Vagina (tissue), 1 donor: ENCODE results near the gene SMC1B. TPM values are rescaled to one million over a fixed set of nuclear protein-coding genes. Genes with fewer than 3 reads are reported as not detected.

Source experiments
- total RNA-seq: library from RNA; depleted of rRNA; stranded (reverse); fragments of >200 nt; gene quantifications from one replicate; pipeline ENCODE4 v1.2.3, GENCODE V29; 2016

The SMC1B gene
- total RNA-seq, 1 donor from 2014 or later: not detected

Other genes with a start within 250 kb of the SMC1B start
- gene NUP50, start 249.7 kb downstream of the SMC1B start, total RNA-seq: 76.9 TPM
- gene KIAA0930, start 172.7 kb downstream of the SMC1B start, total RNA-seq: 42.5 TPM
- not detected for gene UPK3A, start 128.7 kb downstream of the SMC1B start, total RNA-seq
- 49.6 TPM for gene FAM118A, start 103.7 kb downstream of the SMC1B start, total RNA-seq
- 0.49 TPM for gene RIBC2, start 94 bp upstream of the SMC1B start, total RNA-seq
- gene FBLN1, start 89.3 kb upstream of the SMC1B start, total RNA-seq: 1,019 TPM